Thyroid gland (tissue), 4 donors: ENCODE results near the gene VTA1.

Experiments
- POLR2A ChIP-seq, 2 donors: fragments of 450-650 bp; IDR thresholded peaks; one replicate each; pipeline ENCODE4 v1.6.1; 2017; ENCODE audit warnings: antibody characterized with exemption in 2 of 2, mild to moderate bottlenecking in 2 of 2, moderate library complexity in 1 of 2
- TF ChIP-seq, protein P1 (sequence below), 6 experiments: fragments of 200-600 bp in 3 of 6; fragments of 450-650 bp in 3 of 6; sonication (generic) in 3 of 6; IDR thresholded peaks; one replicate each; pipeline ENCODE4 v1.5.1; 2016 to 2019; ENCODE audit warnings: antibody characterized with exemption in 6 of 6, mild to moderate bottlenecking in 2 of 6, inconsistent platforms in 1 of 6, moderate library complexity in 1 of 6

DNA sequence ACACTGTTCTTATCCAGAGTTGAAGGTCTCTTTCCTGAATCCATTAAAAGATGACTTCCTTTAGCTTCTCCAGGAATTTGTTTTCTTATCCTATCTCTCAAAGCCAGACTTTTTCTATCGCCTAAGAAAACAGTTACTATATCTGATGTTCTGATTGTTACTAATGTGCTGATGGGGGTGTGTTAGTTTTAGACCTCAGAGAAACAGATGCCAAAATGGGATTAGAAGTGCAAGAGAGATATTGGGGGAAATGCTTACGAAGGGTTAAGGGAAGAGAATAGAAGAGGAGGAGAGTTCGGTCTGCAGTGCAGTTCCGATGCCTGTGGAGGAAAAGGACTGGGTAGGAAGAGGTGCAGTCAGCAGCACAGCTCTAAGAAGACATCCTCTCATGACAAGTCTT lies 119.0 kb downstream of the VTA1 start:
- TF ChIP-seq, protein P1, sequence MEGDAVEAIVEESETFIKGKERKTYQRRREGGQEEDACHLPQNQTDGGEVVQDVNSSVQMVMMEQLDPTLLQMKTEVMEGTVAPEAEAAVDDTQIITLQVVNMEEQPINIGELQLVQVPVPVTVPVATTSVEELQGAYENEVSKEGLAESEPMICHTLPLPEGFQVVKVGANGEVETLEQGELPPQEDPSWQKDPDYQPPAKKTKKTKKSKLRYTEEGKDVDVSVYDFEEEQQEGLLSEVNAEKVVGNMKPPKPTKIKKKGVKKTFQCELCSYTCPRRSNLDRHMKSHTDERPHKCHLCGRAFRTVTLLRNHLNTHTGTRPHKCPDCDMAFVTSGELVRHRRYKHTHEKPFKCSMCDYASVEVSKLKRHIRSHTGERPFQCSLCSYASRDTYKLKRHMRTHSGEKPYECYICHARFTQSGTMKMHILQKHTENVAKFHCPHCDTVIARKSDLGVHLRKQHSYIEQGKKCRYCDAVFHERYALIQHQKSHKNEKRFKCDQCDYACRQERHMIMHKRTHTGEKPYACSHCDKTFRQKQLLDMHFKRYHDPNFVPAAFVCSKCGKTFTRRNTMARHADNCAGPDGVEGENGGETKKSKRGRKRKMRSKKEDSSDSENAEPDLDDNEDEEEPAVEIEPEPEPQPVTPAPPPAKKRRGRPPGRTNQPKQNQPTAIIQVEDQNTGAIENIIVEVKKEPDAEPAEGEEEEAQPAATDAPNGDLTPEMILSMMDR (IDR thresholded peaks at IDR 0.05), result no peak
- TF ChIP-seq POLR2A (IDR thresholded peaks at IDR 0.05), result no peak
